ENCODE measurements around the gene E2F8.

E2F8 gene

GRCh38 chr11:19187114-19187832 lies 53.5 kb downstream of the E2F8 start:
- no peak for DNase-seq (ENCODE audit: low spot score)

DNA sequence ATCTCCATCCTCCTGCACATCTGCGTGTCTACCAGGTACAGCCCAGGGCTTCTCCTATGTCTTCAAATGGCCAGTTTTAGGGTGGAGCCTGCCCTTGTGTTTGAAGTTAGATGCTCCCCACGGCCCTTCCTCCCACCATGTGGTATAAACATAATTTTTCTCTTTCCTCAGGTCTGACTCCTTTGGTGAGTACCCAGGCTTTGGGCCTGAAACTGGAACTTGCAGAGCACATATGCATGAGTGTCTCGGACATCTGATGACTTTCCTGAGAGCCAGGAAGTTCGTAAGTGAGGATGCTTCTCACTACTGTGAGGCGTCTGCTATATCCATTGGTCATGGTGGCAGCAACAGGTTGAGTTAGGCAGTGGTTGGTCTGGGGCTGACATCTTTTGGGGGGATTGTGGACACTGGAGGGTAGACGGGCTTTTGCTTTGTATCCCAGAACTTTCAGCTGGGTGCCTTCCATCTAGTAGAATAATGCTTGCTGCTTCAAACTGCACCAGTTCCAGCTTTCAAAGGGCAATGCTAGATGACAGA lies 55.2 kb downstream of the E2F8 start:
- DNase-seq (ENCODE audit: low spot score), result no peak

DNA sequence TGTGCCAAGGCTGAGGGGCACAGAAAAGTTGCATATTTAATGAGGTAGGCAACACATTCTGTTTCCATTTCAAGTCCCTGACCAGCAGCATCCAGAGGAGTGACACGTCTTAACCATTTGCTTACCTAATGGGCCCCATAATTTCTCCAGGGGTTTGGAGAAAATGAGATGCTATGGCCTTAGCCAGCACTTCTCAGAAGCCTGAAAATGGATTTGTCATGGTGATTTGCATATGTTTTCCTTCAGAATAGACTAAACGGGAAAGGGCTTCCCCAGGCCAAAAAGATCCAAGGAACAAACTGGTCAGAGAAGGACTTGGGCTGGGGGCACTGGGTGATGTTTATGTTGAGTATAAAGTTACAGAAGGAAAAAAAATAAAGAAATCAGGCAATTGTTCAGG lies 55.7 kb downstream of the E2F8 start:
- no peak for DNase-seq (ENCODE audit: low spot score)

- no peak for DNase-seq (ENCODE audit: low spot score)
Observed at GRCh38 chr11:19183646-19184045, 57.1 kb downstream of the E2F8 start.

DNA sequence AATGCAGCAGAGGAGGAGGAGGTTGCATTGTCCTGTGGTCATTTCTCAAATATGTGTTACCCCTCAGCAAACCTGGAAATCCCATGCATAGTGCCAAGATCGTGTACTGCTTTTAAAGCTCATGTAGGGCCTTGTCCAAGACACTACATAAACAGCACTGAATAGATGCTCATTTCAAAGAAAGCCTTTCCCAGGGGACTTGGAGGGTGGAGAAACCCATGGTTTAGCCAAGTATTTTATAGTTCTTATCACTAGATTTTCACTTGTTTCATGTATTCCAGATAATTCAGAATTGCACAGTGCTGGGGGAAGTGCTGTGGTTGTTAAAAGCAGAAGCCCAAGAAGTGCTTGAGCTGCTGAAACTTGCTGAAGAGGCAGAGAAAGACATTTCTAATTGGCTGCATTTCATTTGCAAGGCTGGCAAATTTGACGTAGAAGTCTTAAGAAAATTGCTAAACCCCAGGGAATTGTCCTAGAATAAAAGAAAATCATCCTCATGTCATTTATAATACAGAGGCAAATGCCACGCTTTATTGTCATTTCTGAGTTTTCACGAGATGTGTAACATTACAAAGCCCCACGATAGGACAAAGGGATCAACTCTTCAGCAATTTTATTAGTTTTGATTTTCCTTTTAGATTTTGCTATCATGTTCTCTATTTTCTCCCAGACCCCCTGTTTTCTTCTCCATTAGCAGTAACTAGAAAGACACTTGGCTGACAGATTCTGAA lies 59.0 kb downstream of the E2F8 start:
- no peak for DNase-seq (ENCODE audit: low spot score)

GRCh38 chr11:19176629-19177186 lies 64.0 kb downstream of the E2F8 start:
- DNase-seq (ENCODE audit: low spot score), result no peak
